ENCODE data around the gene FKBP2. TPM values are rescaled to one million over a fixed set of nuclear protein-coding genes. Genes with fewer than 3 reads are reported as not detected.
A peak's percentile ranks its signal among the peaks of the same experiment; 100 is the strongest.

FKBP2 gene
- 100 to 1,000 TPM in 2 of 3 donors, 10 to 100 TPM in 1; 74.5 to 111 (median 102) TPM for polyA plus RNA-seq (ENCODE audit: insufficient read length in 3 of 3)
- long read RNA-seq, donor 1, transcript FKBP2-201 (6 exons, 657 nt), result major isoform, 41 of 67 reads
- long read RNA-seq, donor 1, partial matches to known transcripts, result 24 of 67 reads
- long read RNA-seq, donor 1, other reads (novel, unspliced or antisense), result 0 of 67 reads
- long read RNA-seq, donor 2, transcript FKBP2-201 (6 exons, 657 nt), result major isoform, 43 of 88 reads
- long read RNA-seq, donor 2, partial matches to known transcripts, result 38 of 88 reads
- long read RNA-seq, donor 2, other reads (novel, unspliced or antisense), result 0 of 88 reads
- long read RNA-seq, donor 3, transcript FKBP2-202 (6 exons, 1,002 nt), result minor isoform, 17 of 134 reads
- long read RNA-seq, donor 3, transcript FKBP2-201 (6 exons, 657 nt), result major isoform, 69 of 134 reads
- long read RNA-seq, donor 3, transcript FKBP2-203 (6 exons, 613 nt), result minor isoform, 5 of 134 reads
- long read RNA-seq, donor 3, partial matches to known transcripts, result 30 of 134 reads
- long read RNA-seq, donor 3, other reads (novel, unspliced or antisense), result 13 of 134 reads
- long read RNA-seq, donor 4, transcript FKBP2-201 (6 exons, 657 nt), result major isoform, 42 of 83 reads
- long read RNA-seq, donor 4, transcript FKBP2-202 (6 exons, 1,002 nt), result minor isoform, 10 of 83 reads
- long read RNA-seq, donor 4, partial matches to known transcripts, result 24 of 83 reads
- long read RNA-seq, donor 4, other reads (novel, unspliced or antisense), result 0 of 83 reads
- long read RNA-seq, donor 5, result 0 reads
- long read RNA-seq, donor 6, transcript FKBP2-201 (6 exons, 657 nt), result major isoform, 58 of 107 reads
- long read RNA-seq, donor 6, transcript FKBP2-202 (6 exons, 1,002 nt), result minor isoform, 9 of 107 reads
- long read RNA-seq, donor 6, transcript FKBP2-203 (6 exons, 613 nt), result minor isoform, 6 of 107 reads
- long read RNA-seq, donor 6, partial matches to known transcripts, result 27 of 107 reads
- long read RNA-seq, donor 6, other reads (novel, unspliced or antisense), result 7 of 107 reads
- long read RNA-seq, donor 7, transcript FKBP2-201 (6 exons, 657 nt), result major isoform, 64 of 142 reads
- long read RNA-seq, donor 7, transcript FKBP2-203 (6 exons, 613 nt), result minor isoform, 5 of 142 reads
- long read RNA-seq, donor 7, transcript FKBP2-202 (6 exons, 1,002 nt), result minor isoform, 10 of 142 reads
- long read RNA-seq, donor 7, partial matches to known transcripts, result 56 of 142 reads
- long read RNA-seq, donor 7, other reads (novel, unspliced or antisense), result 7 of 142 reads
- long read RNA-seq, donor 8, transcript FKBP2-201 (6 exons, 657 nt), result major isoform, 103 of 259 reads
- long read RNA-seq, donor 8, transcript FKBP2-202 (6 exons, 1,002 nt), result minor isoform, 13 of 259 reads
- long read RNA-seq, donor 8, transcript FKBP2-203 (6 exons, 613 nt), result minor isoform, 13 of 259 reads
- long read RNA-seq, donor 8, partial matches to known transcripts, result 101 of 259 reads
- long read RNA-seq, donor 8, other reads (novel, unspliced or antisense), result 28 of 259 reads
- long read RNA-seq, donor 9, transcript FKBP2-201 (6 exons, 657 nt), result major isoform, 52 of 97 reads
- long read RNA-seq, donor 9, transcript FKBP2-202 (6 exons, 1,002 nt), result minor isoform, 9 of 97 reads
- long read RNA-seq, donor 9, partial matches to known transcripts, result 28 of 97 reads
- long read RNA-seq, donor 9, other reads (novel, unspliced or antisense), result 5 of 97 reads
- long read RNA-seq, donor 10, transcript FKBP2-202 (6 exons, 1,002 nt), result minor isoform, 6 of 133 reads
- long read RNA-seq, donor 10, transcript FKBP2-201 (6 exons, 657 nt), result major isoform, 57 of 133 reads
- long read RNA-seq, donor 10, partial matches to known transcripts, result 58 of 133 reads
- long read RNA-seq, donor 10, other reads (novel, unspliced or antisense), result 7 of 133 reads
- long read RNA-seq, donor 11, transcript FKBP2-202 (6 exons, 1,002 nt), result minor isoform, 9 of 62 reads
- long read RNA-seq, donor 11, transcript FKBP2-203 (6 exons, 613 nt), result minor isoform, 6 of 62 reads
- long read RNA-seq, donor 11, transcript FKBP2-201 (6 exons, 657 nt), result major isoform, 30 of 62 reads
- long read RNA-seq, donor 11, partial matches to known transcripts, result 17 of 62 reads
- long read RNA-seq, donor 11, other reads (novel, unspliced or antisense), result 0 of 62 reads
- long read RNA-seq, donor 12, transcript FKBP2-201 (6 exons, 657 nt), result major isoform, 22 of 48 reads
- long read RNA-seq, donor 12, transcript FKBP2-202 (6 exons, 1,002 nt), result minor isoform, 5 of 48 reads
- long read RNA-seq, donor 12, partial matches to known transcripts, result 19 of 48 reads
- long read RNA-seq, donor 12, other reads (novel, unspliced or antisense), result 0 of 48 reads
- long read RNA-seq, donor 13, result 0 reads
- long read RNA-seq, donor 14, transcript FKBP2-201 (6 exons, 657 nt), result major isoform, 55 of 85 reads
- long read RNA-seq, donor 14, transcript FKBP2-202 (6 exons, 1,002 nt), result minor isoform, 7 of 85 reads
- long read RNA-seq, donor 14, partial matches to known transcripts, result 22 of 85 reads
- long read RNA-seq, donor 14, other reads (novel, unspliced or antisense), result 0 of 85 reads
- long read RNA-seq, donor 15, transcript FKBP2-201 (6 exons, 657 nt), result major isoform, 19 of 38 reads
- long read RNA-seq, donor 15, partial matches to known transcripts, result 16 of 38 reads
- long read RNA-seq, donor 15, other reads (novel, unspliced or antisense), result 0 of 38 reads
- long read RNA-seq, donor 16, transcript FKBP2-203 (6 exons, 613 nt), result minor isoform, 9 of 213 reads
- long read RNA-seq, donor 16, transcript FKBP2-201 (6 exons, 657 nt), result major isoform, 110 of 213 reads
- long read RNA-seq, donor 16, transcript FKBP2-202 (6 exons, 1,002 nt), result minor isoform, 30 of 213 reads
- long read RNA-seq, donor 16, partial matches to known transcripts, result 34 of 213 reads
- long read RNA-seq, donor 16, other reads (novel, unspliced or antisense), result 27 of 213 reads

DNA sequence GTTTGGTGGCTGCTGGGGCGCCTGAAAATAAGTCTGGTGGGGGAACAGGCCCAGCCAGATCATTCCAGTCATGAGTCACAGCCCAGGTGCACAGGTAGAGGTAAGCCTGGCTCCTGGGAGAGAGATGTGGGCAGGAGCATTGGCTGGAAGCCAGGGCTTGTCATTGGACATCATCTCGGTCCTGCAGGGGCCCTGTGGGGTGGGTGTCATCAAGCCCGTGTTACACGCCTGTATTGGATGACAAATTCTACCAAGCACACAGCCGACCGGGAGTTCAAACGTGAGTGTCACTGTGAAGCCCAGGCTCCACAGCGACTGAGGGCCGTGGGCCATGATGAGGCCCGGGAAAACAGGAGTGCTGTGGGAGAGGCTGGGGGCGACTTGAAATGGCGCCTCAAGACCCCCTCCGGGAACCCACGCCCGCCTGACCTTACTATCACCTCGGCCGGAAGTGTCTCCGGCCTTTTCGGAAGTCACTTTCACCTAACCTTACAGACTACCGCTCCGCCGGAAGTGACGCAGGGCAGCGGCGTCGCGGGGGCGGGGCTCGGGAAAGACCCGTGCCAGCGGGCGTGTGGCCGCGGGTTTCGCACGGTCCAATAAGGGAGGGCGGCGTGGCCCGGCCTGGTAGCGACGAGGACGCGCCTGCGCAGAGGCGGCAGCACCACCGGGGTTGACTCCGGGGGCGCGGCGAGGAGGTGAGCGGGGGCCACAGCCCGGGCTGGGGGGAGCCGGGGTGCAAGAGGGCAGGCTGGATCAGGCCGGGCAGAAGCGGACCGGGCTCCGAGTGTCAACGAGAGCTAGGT is at the start of gene FKBP2:
TSS of gene FKBP2 (plus strand) at position 661 of the 806 bp plus-strand sequence. CDS start 1,293 bp downstream, outside the sequence.
- peak; percentile 88 to 97 (median 95) for DNase-seq (ENCODE audit: extremely low read depth in 1 of 11, low read depth in 9 of 11, low spot score in 4 of 11)

DNA sequence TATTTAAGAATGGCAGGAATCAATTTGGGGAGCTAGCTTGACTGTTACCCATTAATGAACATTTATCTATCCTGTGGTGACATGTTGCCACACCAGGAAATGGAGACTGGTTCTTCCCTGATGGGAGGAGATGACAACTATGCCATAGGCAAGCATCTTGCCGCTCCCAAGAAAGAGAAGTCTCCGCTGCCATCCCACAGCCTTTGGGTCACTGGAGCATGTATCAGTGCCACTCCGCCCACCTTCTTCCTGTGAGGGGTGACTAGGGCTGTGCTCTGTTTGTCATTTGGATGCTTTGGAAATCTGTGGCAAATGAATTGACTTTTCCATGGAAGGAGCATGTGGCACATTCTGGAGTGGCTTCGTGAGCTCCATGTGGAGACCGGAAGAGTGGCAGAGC is 48.5 kb upstream of the FKBP2 start:
- no peak for DNase-seq (ENCODE audit: extremely low read depth in 1 of 11, low read depth in 9 of 11, low spot score in 4 of 11)

GRCh38 chr11:64196626-64197025 is 44.3 kb upstream of the FKBP2 start:
- no peak for DNase-seq (ENCODE audit: extremely low read depth in 1 of 11, low read depth in 9 of 11, low spot score in 4 of 11)

DNA sequence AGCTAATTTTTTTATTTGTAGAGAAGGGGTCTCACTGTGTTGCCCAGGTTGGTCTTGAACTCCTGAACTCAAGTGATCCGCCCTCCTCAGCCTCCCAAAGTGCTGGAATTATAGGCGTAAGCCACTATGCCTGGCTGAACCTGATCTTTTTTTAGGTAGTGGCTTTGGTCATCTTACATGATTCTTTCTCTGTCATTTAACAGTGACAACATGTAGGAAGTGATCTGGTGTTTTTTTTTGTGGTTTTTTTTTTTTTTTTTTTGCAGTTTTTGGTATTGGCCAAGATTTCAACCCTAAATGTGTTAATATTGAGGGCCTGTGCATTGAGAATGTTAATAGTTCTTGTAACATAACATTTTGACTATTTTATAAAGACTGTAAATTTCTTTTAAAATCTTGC is 42.4 kb upstream of the FKBP2 start:
- no peak for DNase-seq (ENCODE audit: extremely low read depth in 1 of 11, low read depth in 9 of 11, low spot score in 4 of 11)

DNA sequence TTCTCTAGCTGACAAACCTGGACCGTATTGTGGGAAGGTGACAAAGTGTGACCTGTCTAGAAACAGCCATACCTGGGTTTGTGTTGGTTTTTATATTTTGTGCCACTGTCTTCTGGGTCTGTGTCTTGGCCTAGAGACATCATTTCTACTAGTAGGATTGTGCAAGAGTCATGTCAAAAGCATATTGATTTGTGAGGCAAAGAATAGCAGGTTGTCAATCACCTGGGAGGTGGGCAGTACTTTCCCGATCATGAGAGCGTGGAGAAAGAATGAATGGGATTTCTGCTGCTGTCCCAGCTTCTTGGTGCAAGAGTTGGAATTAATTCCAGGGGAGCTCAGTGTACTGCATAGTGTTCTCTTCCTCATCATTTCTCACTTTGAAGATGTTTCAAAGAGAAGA is 39.4 kb upstream of the FKBP2 start:
- no peak for DNase-seq (ENCODE audit: extremely low read depth in 1 of 11, low read depth in 9 of 11, low spot score in 4 of 11)

GRCh38 chr11:64202992-64203391 is 37.9 kb upstream of the FKBP2 start:
- no peak for DNase-seq (ENCODE audit: extremely low read depth in 1 of 11, low read depth in 9 of 11, low spot score in 4 of 11)

DNA sequence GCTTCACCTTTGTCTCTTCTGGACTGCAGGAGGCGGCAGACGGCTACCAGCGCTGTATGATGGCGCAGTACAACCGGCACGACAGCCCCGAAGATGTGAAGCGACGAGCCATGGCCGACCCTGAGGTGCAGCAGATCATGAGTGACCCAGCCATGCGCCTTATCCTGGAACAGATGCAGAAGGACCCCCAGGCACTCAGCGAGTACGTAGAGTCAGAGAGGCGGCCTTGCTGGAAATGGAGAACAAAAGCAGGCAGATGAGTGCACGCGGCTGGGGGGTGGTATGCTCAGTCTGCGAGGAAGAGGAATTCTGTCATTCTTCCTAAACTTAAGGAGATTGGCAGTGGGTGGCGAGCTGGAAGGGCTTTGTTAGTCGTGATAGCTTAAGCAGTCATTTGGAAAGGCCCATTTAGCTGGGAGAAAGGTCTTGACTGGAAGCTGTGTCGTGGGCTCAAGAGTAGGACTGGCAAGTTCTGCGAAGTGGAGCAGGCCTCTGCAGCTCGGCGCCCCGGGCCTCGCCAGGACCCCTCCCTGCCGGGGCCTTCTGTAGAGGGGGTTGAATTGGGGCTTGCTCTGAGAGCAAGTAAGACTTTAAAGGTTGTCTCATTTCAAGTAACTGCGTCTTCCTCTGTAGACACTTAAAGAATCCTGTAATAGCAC is 37.3 kb upstream of the FKBP2 start:
- DNase-seq (ENCODE audit: extremely low read depth in 1 of 11, low read depth in 9 of 11, low spot score in 4 of 11), result no peak

- DNase-seq (ENCODE audit: extremely low read depth in 1 of 11, low read depth in 9 of 11, low spot score in 4 of 11), result no peak
Observed at GRCh38 chr11:64204080-64204440, 36.8 kb upstream of the FKBP2 start.

DNA sequence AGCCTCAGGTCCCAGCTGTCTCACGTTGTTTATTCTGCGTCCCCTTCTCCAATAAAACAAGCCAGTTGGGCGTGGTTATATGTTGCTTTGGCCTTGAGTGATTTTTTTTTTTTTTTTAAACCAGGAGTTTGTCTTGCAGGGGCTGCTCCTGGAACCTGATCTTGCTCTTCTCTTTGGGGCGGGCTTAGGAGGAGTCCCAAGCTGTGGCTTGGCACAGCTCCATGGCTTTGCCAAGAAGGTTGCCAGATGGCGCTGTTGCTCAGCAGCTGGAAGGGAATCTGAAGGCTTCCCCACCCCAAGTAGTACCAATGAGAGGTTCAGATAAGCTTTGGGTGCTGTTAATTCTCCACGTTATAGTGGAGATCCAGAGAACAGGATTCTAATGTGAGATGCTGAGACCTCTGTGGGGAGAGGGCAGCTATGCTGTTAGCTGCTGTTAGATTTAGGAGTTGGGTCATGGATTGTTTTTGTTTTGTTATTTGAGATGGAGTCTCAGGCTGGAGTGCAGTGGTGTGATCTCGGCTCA is 36.4 kb upstream of the FKBP2 start:
- DNase-seq (ENCODE audit: extremely low read depth in 1 of 11, low read depth in 9 of 11, low spot score in 4 of 11), result peak in 9 of 11 donors; percentile 76 to 85 (median 83)

- DNase-seq (ENCODE audit: extremely low read depth in 1 of 11, low read depth in 9 of 11, low spot score in 4 of 11), result no peak
Observed at GRCh38 chr11:64206457-64207255, 34.2 kb upstream of the FKBP2 start, which contains the start of gene FERMT3. FERMT3 (plus strand) TSS chr11:64206721; CDS start chr11:64207365, 644 bp downstream.

GRCh38 chr11:64207256-64208085 is 33.4 kb upstream of the FKBP2 start:
- DNase-seq (ENCODE audit: extremely low read depth in 1 of 11, low read depth in 9 of 11, low spot score in 4 of 11), result peak in 2 of 11 donors; percentile 57

- DNase-seq (ENCODE audit: extremely low read depth in 1 of 11, low read depth in 9 of 11, low spot score in 4 of 11), result no peak
Observed at GRCh38 chr11:64208086-64208795, 32.7 kb upstream of the FKBP2 start.
